Measurements from ENCODE around the gene ARSI.

- no peak for TF ChIP-seq CTCF (IDR thresholded peaks at IDR 0.05)
- TF ChIP-seq RNF2 (IDR thresholded peaks at IDR 0.05; ENCODE audit: borderline replicate concordance, low read depth), result no peak
- TF ChIP-seq MYC (IDR thresholded peaks at IDR 0.05; ENCODE audit: borderline replicate concordance, low read length), result no peak
Observed at GRCh38 chr5:150258130-150258529, 44.6 kb downstream of the ARSI start.
